NCI-H510A (cell line): ENCODE measurements around the gene DAB2IP.

Experiments used
- DNase-seq: peaks from one replicate; lab custom pipeline; 2025; lab: John Stamatoyannopoulos, UW

Gene DAB2IP

DNA sequence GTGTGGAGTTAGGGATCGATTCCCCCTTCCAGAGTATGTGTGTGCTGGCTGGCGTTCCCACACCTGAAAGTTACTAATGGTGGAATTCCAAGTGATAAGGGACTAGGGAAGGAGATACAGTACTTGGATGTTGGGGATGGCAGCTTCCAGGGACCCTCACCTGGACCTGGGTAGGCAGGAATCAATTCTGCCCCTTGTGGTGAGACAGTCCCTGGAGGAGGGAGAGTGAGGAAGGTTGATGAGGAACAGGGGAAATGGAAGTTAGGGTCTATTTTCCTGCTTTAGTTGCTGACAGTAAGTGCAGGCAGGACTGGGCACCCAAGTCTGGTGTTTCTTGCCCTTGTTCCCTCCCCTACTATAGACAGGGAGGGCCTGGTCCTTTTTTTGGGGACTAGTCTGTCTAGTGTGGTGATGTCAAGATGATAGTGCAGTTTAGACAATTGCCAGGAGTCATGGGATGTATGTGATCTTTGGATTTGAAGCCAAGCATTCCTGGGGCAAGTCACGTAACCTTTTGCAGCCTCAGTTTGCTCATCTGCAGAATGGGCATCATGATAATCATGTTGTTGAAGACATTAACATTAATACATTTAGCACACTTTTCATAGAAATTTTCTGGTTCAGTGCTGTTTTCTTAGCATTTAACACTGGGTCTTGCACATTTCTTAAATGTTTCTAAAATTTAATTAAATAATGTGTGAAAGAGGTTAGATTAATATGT, 51.7 kb downstream of the DAB2IP start:
- DNase-seq, result no peak

GRCh38 chr9:121704281-121704680, 52.8 kb downstream of the DAB2IP start:
- DNase-seq, result no peak

GRCh38 chr9:121706149-121706750, 54.8 kb downstream of the DAB2IP start:
- no peak for DNase-seq

DNA sequence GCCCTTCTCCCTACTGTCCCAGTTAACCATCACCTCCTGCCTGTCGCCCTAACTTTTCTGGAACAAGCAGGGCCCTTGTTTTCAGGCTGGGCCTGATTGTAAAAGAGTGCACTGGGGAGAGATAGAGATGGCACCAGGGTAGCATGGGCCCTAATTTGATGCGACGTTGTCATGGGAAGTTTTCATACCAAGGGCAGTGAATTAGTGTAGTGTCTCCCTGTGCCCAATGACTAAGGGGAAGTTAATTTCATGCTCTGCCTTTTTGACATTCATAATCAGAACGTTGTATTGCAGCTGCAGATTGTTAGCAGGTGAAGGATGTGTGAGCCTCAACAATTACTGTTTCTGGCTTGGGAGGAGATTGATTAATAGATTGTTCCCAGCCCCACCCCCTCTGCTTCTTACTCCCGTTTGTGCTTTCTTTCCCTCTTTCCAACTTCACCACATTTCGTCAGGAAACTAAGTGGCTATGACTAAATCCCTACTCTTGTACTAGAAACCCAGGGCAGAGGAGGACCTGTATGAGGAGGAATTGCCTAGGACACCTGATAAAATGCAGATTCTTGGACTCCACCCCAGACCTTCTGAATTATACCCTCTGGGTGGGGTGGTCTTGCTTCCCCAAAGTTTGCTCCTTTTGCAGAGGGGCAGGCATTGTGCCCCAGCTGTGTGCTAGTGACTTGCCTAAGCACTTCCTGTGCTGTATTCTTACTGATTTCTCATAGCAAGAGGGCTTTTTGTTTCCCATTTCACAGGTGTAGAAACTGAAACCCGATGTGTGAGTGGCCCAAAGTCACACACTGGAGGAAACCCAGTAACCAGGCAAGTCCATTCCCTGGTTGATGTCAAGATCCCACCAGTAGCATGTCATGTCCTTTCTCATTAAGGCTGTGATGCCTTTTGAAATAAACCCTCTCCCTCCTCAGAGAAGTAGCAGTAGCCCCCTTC, 56.3 kb downstream of the DAB2IP start:
- no peak for DNase-seq

- DNase-seq, result no peak
Measured at GRCh38 chr9:121708768-121709488, 57.5 kb downstream of the DAB2IP start.

DNA sequence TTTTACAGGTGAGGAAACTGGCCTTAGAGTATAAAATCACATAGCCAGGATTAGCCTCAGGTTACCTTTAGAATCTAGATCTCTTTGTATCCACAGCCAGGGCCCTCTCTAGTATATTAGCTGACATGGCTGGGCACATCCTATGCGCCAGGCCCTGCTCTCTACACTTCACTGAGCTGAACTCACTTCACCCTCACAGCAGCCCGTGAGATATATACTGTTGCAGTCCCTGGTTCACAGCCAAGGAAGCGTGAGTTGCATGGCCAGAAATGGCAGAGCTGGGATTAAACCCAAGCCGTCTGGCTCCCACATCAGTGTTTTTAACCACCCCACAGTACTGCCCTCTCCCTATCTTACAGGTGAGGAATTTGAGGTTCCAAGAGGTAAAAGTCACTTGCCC, 58.4 kb downstream of the DAB2IP start:
- DNase-seq, result no peak

- no peak for DNase-seq
Measured at GRCh38 chr9:121711281-121711680, 59.8 kb downstream of the DAB2IP start.

DNA sequence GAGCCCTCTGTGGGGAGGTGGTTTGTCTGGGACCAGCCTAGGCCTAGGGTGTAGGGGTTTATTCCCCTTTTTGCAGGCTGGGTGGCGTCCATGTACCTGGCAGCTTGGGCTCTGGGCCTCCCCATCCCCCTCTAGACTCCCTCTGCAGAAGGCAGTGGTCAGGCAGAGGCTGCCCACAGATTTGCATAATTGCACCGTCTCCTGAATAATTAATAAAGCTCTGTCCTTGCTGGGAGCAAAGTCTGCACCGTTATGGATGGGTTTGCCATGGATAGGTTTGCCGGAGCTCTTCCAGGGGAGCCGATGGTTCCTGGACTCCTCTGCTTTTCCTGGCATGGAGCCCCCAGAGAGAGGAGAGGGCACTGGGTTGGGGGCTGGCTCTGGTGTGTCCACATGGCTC, 60.4 kb downstream of the DAB2IP start:
- no peak for DNase-seq

GRCh38 chr9:121713400-121714070, 62.1 kb downstream of the DAB2IP start:
- DNase-seq, result no peak

DNA sequence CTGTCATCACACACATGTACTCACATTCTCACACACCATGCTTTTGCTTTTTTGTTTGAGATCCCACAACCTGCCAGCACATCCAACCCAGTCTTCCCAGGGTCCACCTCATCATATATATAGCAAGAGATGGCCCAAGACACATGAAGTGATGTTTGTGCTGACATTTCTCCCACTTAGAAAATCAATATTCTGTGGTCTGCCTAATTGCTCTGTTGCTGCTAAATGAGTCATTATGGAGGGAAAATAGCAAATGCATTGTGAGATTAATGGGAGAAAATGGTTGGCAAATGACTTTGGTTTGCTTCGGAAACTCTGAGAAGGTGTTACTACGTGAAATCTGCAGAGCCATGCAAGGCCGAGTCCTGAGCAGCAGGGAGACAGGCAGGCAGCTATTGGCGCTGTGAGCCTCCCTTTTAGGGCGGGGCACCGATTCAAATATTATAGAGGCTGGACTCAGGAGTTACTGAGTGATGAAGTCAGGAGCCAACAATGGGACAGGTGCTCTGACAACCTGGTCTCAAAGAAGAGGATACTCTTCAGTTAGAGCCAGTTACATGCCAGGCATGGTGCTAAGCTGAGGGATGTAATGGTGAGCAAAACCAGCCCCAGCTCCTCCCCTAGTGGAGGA, 62.8 kb downstream of the DAB2IP start:
- DNase-seq, result peak; percentile 56

GRCh38 chr9:121714873-121715272, 63.4 kb downstream of the DAB2IP start:
- no peak for DNase-seq

GRCh38 chr9:121717141-121717991, 65.9 kb downstream of the DAB2IP start:
- no peak for DNase-seq

DNA sequence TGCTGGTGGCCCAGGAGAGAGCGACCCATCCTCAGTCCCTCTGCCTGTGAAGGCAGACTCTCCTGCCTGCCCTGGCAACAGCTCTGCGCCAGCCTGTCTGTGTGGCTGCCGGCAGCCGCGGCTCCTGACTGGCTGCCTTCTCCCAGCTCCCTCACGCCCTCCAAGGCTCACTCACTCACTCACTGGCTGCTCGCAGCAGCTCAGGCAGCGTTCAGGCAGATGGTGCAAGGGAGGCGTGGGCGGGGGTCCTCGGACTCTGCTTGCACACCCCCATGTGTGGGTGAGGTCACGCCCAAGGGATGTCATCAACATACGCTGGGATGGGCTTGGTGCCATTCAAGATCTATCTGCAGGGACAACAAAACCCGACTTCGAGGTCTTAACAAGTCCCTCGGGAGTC, 66.7 kb downstream of the DAB2IP start:
- DNase-seq, result no peak

- DNase-seq, result no peak
Measured at GRCh38 chr9:121718501-121718900, 67.1 kb downstream of the DAB2IP start.

DNA sequence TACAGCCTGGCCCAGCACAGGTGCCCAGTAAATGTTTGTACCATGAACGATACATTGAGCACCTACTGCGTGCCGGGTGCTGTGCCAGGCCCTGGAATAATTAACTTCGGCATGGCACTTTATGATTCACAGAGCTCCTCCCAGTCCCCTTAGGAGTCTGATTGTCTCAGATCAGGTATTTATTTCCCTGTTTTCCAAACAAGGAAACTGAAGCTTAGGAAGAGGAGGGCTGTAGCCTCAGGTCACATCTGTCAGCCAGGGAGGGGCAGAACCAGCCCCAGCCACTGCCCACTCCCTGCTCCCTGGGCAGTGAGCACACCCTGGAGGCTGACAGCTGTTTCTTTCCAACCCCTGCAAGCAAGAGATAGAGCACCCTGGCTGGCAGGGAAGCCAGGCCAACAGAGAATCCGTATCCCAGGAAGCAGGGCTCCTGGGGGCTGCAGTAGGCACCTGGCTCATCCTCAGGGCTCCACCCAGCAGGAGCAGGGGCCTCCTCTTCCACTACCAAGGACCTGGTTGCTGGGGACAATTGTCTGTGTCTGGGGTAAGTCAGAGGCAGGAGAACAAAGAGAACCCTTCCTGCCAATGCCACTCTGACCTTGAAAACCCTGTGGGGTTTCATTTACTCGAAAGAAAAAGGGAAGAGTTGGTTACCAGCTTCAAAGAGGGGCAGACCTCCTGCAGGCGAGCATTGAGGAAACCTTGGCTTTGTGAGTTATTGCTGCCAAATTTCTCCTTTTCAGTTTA, 69.0 kb downstream of the DAB2IP start:
- DNase-seq, result no peak

DNA sequence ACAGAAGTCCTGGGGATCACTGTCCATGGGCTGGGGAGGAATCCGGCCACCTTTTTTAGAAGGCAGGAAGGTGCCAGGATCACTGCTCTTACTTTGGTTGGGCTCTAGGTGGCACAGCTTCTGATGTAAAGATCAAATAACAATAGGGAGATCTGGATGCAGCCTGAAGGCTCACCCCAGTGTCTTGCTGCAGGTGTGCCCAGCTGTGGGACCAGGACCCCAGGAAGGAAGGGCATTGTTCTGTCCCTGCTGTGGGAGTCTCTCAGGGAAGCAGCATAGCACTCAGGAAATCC, 69.6 kb downstream of the DAB2IP start:
- DNase-seq, result no peak

GRCh38 chr9:121721770-121722169, 70.3 kb downstream of the DAB2IP start:
- no peak for DNase-seq

DNA sequence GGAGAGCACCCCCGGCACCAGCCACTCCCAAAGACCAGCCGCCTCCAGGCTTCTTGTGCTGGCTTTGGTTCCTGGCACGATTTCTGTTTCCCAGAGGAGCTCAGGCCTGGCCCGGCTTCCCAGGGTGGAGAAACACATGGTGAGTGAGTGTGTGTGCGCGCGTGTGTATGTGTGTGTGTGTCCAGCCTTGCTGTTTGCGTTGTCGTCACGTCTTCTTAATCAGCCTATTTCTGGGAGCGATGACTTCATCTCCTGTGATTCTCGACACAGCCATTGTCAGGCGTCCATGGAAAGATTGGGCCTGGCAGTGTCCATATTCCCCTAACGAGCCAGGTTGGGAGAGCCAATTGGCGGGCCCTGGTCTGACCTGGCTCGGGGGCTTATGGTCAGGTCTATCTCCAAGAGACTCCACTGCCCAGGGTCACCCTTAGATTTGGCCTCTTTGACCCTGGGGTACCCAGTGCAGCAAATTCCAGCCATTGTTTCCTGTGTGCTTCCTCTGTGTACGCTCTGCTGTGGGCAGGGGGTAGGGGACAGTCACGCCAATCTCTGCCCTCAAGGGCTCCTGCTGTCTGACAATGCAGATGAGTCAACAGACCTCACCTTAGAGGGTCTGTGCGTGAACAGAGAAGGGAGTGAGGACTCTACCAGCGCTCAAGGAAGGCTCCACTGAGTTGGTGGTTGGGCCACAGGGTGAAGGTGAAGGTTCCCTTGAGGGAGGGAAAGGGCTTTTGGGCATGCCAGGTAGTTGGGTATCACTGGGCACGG, 73.8 kb downstream of the DAB2IP start:
- no peak for DNase-seq
